AG04450 (cell line): ENCODE data around the gene RNF227. TPM values are rescaled to one million over a fixed set of nuclear protein-coding genes. Genes with fewer than 3 reads are reported as not detected.

Experiments used
- CTCF ChIA-PET: fragments of 300-600, 350-600 bp; formaldehyde crosslinking; extraction: SDS; loops from one replicate; lab custom pipeline; 2022; ENCODE audit warnings: antibody characterized with exemption, inconsistent platforms; lab: Charles Lee
- POLR2A ChIA-PET: fragments of 350-600 bp; formaldehyde crosslinking; extraction: SDS; loops from one replicate; lab custom pipeline; 2021; ENCODE audit warnings: antibody characterized with exemption, inconsistent platforms; lab: Yijun Ruan, JAX
- DNase-seq: peaks from one replicate; pipeline ENCODE4 v3.0.0-alpha.2; 2011; ENCODE audit warnings: low read depth, low spot score
- H3K27ac ChIP-seq: one replicate; pipeline ENCODE4 v1.5.1; 2012; ENCODE audit warnings: low read depth, low read length, control low read depth
- H3K27me3 ChIP-seq: one replicate; pipeline ENCODE4 v1.6.0; 2012; ENCODE audit warnings: low read length; ENCODE audit not compliant: control insufficient read depth, insufficient read depth
- H3K4me3 ChIP-seq: 2 replicates; pipeline ENCODE4 v1.5.1; 2011; ENCODE audit warnings: mild to moderate bottlenecking, low read depth, low read length, control low read depth
- H3K9me3 ChIP-seq: 2 replicates; pipeline ENCODE4 v1.5.1; 2012; ENCODE audit warnings: low read length; ENCODE audit not compliant: control insufficient read depth, insufficient read depth
- polyA plus RNA-seq: library from polyadenylated mRNA; depleted of rRNA; stranded (reverse); fragments of >200 nt; gene quantifications from 2 replicates; pipeline ENCODE4 v1.2.3, GENCODE V29; 2011
- TF ChIP-seq, protein P1 (sequence below): IDR thresholded peaks from 2 replicates; pipeline ENCODE4 v1.5.1; 2011; ENCODE audit warnings: low read depth, low read length, control low read depth, inconsistent platforms

Gene RNF227
- polyA plus RNA-seq, 1 experiment: 1.4 TPM

DNA sequence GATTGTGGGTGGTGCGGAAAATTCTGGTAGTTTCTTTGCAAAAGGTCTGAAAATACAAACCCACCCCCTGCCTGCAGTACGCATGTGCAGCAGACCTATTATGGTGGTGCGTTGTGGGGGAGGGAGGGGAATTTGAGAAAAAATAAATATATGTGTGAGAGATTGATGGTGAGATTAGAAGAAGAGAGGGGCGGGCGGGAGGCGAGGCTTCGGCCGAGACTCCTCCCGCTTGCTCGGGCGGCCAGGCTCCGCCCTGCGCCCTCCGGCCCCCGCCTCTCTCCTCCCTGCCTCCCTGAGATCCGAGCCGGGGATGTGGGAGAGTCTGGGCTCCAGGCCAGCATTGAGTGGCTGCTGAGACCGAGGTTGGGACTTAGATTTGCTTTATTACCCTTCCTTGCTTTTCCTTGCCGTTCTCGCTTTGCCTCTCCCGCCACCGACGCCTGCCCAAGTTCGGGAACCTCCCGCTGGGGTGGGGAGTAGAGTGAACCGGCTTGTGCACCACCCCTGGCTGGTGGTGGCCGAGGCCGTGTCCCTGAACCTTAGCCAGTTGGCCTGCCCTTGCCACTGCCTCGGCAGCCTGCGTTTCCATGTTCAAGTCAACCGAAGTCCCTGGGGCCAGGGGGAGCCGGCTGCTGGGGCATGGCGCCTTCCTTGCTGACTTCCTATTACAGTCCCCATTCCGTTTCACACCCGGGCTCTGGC is 28.5 kb downstream of the RNF227 start:
- ChIA-PET CTCF (no interaction called here), POLR2A (no interaction called here)
- TF ChIP-seq, protein P1, sequence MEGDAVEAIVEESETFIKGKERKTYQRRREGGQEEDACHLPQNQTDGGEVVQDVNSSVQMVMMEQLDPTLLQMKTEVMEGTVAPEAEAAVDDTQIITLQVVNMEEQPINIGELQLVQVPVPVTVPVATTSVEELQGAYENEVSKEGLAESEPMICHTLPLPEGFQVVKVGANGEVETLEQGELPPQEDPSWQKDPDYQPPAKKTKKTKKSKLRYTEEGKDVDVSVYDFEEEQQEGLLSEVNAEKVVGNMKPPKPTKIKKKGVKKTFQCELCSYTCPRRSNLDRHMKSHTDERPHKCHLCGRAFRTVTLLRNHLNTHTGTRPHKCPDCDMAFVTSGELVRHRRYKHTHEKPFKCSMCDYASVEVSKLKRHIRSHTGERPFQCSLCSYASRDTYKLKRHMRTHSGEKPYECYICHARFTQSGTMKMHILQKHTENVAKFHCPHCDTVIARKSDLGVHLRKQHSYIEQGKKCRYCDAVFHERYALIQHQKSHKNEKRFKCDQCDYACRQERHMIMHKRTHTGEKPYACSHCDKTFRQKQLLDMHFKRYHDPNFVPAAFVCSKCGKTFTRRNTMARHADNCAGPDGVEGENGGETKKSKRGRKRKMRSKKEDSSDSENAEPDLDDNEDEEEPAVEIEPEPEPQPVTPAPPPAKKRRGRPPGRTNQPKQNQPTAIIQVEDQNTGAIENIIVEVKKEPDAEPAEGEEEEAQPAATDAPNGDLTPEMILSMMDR: no peak
- peak overlapping the region; percentile 77 for H3K27ac ChIP-seq
- H3K9me3 ChIP-seq: no peaks in the 10 kb centered on the region; the same call in 1 of the 2 replicates
- DNase-seq: peak; percentile 96
- H3K4me3 ChIP-seq: peak overlapping the region; percentile 79
- H3K27me3 ChIP-seq: no peaks in the 10 kb centered on the region

DNA sequence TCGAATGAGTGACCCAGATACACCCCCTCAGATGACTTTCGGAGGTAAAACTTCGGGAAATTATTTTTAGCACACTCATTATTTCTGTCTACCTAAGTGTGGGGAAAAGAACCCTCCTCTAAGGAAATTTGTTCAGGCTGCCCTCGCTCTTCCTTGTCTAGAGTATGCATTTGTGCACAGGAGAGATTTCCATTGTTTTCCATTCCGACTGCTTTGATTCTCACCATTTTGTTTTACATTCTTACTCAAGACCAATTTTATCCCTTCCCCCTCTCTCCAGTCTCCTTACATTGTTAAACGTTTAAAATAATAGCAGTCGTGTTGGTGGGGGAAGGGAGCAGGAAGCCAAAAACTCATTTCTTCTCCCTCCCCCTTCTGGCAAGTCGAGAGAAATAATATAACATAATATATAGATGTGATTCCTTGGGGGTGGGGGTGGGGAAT is 29.0 kb downstream of the RNF227 start:
- CTCF ChIA-PET: no interaction called here
- TF ChIP-seq, protein P1: peak; percentile 7; the same call in 1 of the 2 replicates
- H3K4me3 ChIP-seq: peak overlapping the region; percentile 79
- H3K9me3 ChIP-seq: no peaks in the 10 kb centered on the region; the same call in 1 of the 2 replicates
- DNase-seq: no peak
- POLR2A ChIA-PET: no interaction called here
- peak overlapping the region; percentile 94 for H3K27ac ChIP-seq
- no peaks in the 10 kb centered on the region for H3K27me3 ChIP-seq

DNA sequence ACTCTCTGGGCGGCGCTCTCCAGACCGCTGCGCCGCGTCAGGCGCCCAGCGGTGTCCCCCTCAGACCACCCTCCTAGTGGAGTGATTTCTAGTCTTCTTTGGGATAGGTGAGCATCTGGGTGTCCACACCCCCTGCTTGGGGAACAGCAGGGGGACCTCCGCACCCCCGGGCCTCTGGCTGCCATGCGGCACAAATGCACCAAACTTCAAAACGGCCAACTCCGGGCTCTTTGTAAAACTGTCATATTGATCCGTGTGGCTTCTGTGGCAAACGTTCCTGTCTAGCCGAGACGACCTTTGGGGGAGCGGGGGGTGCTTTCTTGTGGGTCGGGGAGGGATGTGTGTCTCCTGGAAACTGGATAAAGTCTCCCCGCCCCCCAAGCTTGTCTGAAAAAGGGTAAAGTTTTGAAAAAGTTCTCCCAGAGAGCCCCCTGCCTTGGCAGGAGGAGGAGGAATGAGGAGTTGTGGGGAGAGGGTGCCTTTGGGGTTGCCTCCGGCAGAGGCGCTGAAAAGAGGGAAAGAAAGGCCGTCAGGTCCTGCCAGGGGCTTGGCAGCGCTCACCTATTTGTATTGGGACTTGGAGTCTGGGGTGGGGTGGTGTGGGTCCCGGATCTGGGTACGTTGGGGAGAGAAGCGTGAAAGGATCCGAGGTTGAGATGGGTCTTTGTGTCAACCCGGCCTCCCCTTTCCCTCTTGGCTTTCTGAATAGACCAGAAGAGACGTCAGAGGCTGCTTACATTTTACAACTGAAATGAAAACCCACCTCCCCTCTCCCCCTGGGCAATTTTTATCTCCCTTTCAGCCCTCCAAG is 29.7 kb downstream of the RNF227 start:
- H3K4me3 ChIP-seq: peak overlapping the region; percentile 79
- no peak for DNase-seq
- H3K27ac ChIP-seq: peak overlapping the region; percentile 94
- CTCF ChIA-PET: no interaction called here
- H3K27me3 ChIP-seq: no peaks in the 10 kb centered on the region
- POLR2A ChIA-PET: interaction anchor here (0.6 to 1.7 kb wide), 2 partner anchors 29 to 63 kb away, joined by 4 to 8 read pairs; partner anchors contain the start of gene NAA38
- H3K9me3 ChIP-seq: no peaks in the 10 kb centered on the region; the same call in 1 of the 2 replicates
- TF ChIP-seq, protein P1: no peak

DNA sequence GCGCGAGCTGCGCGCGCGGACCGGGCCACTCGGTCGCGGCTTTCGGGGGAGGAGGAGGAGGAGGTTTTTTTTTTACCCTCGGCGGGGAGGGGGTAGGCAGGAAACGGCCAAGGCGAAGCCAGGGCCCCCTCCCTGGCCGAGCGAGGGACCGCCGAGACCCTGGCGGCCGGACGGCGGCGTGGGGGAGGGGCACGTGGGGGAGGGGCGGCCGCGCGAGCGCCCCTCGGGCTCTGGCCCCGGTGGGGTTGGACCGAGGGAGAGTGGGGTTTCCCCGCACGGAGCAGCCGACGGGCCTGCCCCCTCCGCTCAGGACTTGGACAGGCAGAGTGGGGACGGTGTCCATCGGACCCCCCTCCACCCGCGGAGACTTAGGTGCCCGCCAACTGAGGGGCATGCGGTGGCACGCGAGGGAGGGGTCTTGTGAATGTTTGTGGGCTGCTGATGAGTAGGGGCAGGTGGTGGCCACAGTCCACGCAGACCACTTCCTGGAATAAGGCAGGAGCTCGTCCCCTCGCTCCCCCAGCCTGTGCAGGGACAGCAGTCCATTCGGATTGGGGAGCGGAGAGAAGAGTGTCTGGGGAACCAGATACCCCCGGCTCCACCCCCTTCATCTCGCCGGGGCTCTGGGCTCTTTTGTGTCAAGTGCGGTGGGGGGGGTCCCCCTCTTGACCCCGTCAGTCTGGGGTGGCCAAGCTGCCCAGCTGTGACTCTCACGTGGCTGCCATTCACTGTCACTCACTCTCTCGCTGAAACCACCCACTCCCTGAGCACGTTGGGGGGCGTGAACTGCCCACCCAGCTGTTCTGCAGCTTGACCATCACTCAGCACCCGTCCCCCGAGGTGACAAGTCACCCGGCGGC is 30.5 kb downstream of the RNF227 start:
- H3K9me3 ChIP-seq: no peaks in the 10 kb centered on the region; the same call in 1 of the 2 replicates

More for the DNA sequence above, 30.5 kb downstream of the RNF227 start:
- TF ChIP-seq, protein P1: no peak
- no peaks in the 10 kb centered on the region for H3K27me3 ChIP-seq
- CTCF ChIA-PET: no interaction called here
- POLR2A ChIA-PET: interaction anchor here (0.6 to 1.7 kb wide), 5 partner anchors 18 to 843 kb away, joined by 3 to 8 read pairs (median 3); partner anchors contain the start of genes KDM6B and NAA38
- peak overlapping the region; percentile 79 for H3K4me3 ChIP-seq
- DNase-seq: no peak
- H3K27ac ChIP-seq: peak overlapping the region; percentile 94
